GM12878 (cell line): ENCODE measurements around the gene DNAJC12. TPM values are rescaled to one million over a fixed set of nuclear protein-coding genes. Genes with fewer than 3 reads are reported as not detected.
A peak's percentile ranks its signal among the peaks of the same experiment; 100 is the strongest.

ENCODE experiments used
- BRCA1 ChIP-seq: IDR thresholded peaks from 2 replicates; pipeline ENCODE4 v1.6.1; 2011; ENCODE audit warnings: low read depth, low read length, improper control_type of control experiment
- CUX1 ChIP-seq: IDR thresholded peaks from 2 replicates; pipeline ENCODE4 v1.6.1; 2012; ENCODE audit warnings: improper control_type of control experiment, low read depth, low read length; ENCODE audit not compliant: insufficient replicate concordance
- EED ChIP-seq: sonication (generic); IDR thresholded peaks from 2 replicates; pipeline ENCODE4 v1.6.1; 2016; ENCODE audit warnings: antibody characterized with exemption, low read depth
- EP300 ChIP-seq, 2 experiments: fragments of 150-350 bp in 1 of 2; IDR thresholded peaks; 2 replicates each; pipeline ENCODE4 v1.6.1; 2011 to 2012; ENCODE audit warnings: low read depth in 2 of 2, low read length in 2 of 2, borderline replicate concordance in 1 of 2, improper control_type of control experiment in 1 of 2, inconsistent platforms in 1 of 2; ENCODE audit not compliant: control insufficient read depth in 1 of 2
- PAX8 ChIP-seq: fragments of 450-650 bp; IDR thresholded peaks from 2 replicates; pipeline ENCODE4 v1.6.1; 2017; ENCODE audit warnings: mild to moderate bottlenecking, moderate library complexity
- POLR2AphosphoS2 ChIP-seq: IDR thresholded peaks from 2 replicates; pipeline ENCODE4 v1.6.1; 2011; ENCODE audit warnings: low read depth, mild to moderate bottlenecking, low read length, improper control_type of control experiment, moderate library complexity
- POLR2AphosphoS5 ChIP-seq: IDR thresholded peaks from 2 replicates; pipeline ENCODE4 v1.6.1; 2011; ENCODE audit warnings: mild to moderate bottlenecking, low read length, inconsistent platforms
- POU2F2 ChIP-seq: IDR thresholded peaks from 3 replicates; pipeline ENCODE4 v1.6.1; 2011; ENCODE audit warnings: low read depth, mild to moderate bottlenecking, low read length, borderline replicate concordance
- RBBP5 ChIP-seq: fragments of 200-600 bp; sonication (generic); conservative IDR thresholded peaks from 2 replicates; pipeline ENCODE4 v1.6.1; 2016
- SIN3A ChIP-seq: IDR thresholded peaks from 2 replicates; pipeline ENCODE4 v1.6.1; 2012; ENCODE audit warnings: low read depth, low read length, improper control_type of control experiment
- SREBF1 ChIP-seq: IDR thresholded peaks from 2 replicates; pipeline ENCODE4 v1.6.1; 2012; ENCODE audit warnings: mild to moderate bottlenecking, low read length
- SREBF2 ChIP-seq: IDR thresholded peaks from 2 replicates; pipeline ENCODE4 v1.6.1; 2012; ENCODE audit warnings: mild to moderate bottlenecking, low read length
- TARDBP ChIP-seq: IDR thresholded peaks from 2 replicates; pipeline ENCODE4 v1.6.1; 2016; ENCODE audit warnings: borderline replicate concordance
- YY1 ChIP-seq: IDR thresholded peaks from 2 replicates; pipeline ENCODE4 v1.6.1; 2011; ENCODE audit warnings: low read depth, mild to moderate bottlenecking, low read length
- ZNF592 ChIP-seq: fragments of 450-650 bp; IDR thresholded peaks from 2 replicates; pipeline ENCODE4 v1.6.1; 2017; ENCODE audit warnings: mild to moderate bottlenecking, moderate library complexity
- ZZZ3 ChIP-seq: IDR thresholded peaks from 2 replicates; pipeline ENCODE4 v1.6.1; 2011; ENCODE audit warnings: low read depth; ENCODE audit not compliant: control insufficient read depth, insufficient read length
- polyA plus RNA-seq, 11 experiments: library from polyadenylated mRNA; depleted of rRNA in 4 of 11; unstranded in 6 of 11; stranded (reverse) in 5 of 11; fragments of >200 nt; fragmentation: Nextera tagmentation in 4 of 11; fragmentation: Illumina TruSeq in 1 of 11; extraction: Ambion mirVana in 4 of 11; extraction: Trizol in 1 of 11; gene quantifications; 1 replicate in 1 of 11; 2 replicates in 10 of 11; pipeline versions ENCODE4 v1.2.1 to v1.2.3, GENCODE V29; 2011 to 2016; ENCODE audit warnings: inconsistent platforms in 2 of 11, missing spikeins in 2 of 11, low read depth in 1 of 11
- total RNA-seq, 4 experiments: library from RNA; depleted of rRNA in 3 of 4; stranded (reverse); fragments of >200 nt in 3 of 4; fragmentation: Illumina TruSeq in 1 of 4; extraction: Trizol in 1 of 4; gene quantifications; 2 replicates each; pipeline versions ENCODE4 v1.2.1 to v1.2.3, GENCODE V29; 2013 to 2021
- TF ChIP-seq, protein P1 (sequence below): fragments of 450-650 bp; IDR thresholded peaks from 2 replicates; pipeline ENCODE4 v1.6.1; 2017; ENCODE audit warnings: mild to moderate bottlenecking
- TF ChIP-seq, protein P2 (sequence below): fragments of 450-650 bp; IDR thresholded peaks from 2 replicates; pipeline ENCODE4 v1.6.1; 2016; ENCODE audit warnings: mild to moderate bottlenecking

Gene DNAJC12
- total and polyA plus RNA-seq, 10 of the 15 experiments (the other 5 are each of a cell fraction or from before 2014, with no cell fraction given) = 1.1 to 4.5 (median 3.0) TPM

DNA sequence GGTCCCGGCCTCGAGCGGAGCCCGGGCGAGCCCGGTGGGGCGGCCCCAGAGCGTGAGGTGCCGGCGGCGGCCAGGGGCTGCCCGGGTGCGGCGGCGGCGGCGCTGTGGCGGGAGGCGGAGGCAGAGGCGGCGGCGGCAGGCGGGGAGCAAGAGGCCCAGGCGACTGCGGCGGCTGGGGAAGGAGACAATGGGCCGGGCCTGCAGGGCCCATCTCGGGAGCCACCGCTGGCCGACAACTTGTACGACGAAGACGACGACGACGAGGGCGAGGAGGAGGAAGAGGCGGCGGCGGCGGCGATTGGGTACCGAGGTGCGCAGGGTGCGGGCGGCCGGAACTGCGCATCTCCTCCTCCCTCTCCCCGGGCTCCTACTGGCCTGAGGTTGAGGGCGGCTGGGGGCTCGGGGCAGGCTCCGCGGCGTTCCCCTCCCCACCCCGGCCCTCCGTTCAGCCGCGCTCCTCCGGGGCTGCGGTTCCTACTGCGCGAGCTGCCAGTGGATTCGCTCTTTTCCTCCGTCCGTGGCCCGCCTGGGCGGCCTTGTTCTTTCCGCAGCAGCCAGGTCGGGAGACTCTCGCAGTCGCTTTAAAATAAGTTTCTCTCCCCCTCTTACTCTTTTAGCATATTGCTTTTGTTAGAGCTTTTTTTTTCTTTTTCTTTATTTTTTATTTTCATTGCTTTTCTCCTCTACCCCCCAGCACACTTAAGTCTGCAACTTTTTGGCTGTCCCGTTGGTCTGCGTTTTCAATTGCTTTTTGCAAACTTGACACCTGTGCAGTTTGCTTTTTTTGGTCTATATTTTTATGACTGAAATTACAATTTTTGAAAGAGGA, 47.1 kb upstream of the DNAJC12 start (continued):
- TF ChIP-seq, protein P1, sequence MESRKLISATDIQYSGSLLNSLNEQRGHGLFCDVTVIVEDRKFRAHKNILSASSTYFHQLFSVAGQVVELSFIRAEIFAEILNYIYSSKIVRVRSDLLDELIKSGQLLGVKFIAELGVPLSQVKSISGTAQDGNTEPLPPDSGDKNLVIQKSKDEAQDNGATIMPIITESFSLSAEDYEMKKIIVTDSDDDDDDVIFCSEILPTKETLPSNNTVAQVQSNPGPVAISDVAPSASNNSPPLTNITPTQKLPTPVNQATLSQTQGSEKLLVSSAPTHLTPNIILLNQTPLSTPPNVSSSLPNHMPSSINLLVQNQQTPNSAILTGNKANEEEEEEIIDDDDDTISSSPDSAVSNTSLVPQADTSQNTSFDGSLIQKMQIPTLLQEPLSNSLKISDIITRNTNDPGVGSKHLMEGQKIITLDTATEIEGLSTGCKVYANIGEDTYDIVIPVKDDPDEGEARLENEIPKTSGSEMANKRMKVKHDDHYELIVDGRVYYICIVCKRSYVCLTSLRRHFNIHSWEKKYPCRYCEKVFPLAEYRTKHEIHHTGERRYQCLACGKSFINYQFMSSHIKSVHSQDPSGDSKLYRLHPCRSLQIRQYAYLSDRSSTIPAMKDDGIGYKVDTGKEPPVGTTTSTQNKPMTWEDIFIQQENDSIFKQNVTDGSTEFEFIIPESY = no peak
- no peak; the same call in 1 of the 2 replicates for TF ChIP-seq TARDBP
- no peak for TF ChIP-seq ZZZ3
- TF ChIP-seq EP300 (IDR thresholded peaks at IDR 0.05; ENCODE audit: borderline replicate concordance in 1 of 2, control insufficient read depth in 1 of 2, low read depth in 2 of 2, low read length in 2 of 2) = no peak
- TF ChIP-seq RBBP5 = no peak
- TF ChIP-seq YY1 = no peak; the same call in 1 of the 2 replicates
- TF ChIP-seq PAX8 = no peak
- no peak for TF ChIP-seq SIN3A
- TF ChIP-seq EED = no peak
- TF ChIP-seq POLR2AphosphoS5 = peak; percentile 45; the same call in 1 of the 2 replicates
- no peak for TF ChIP-seq POU2F2
- TF ChIP-seq ZNF592 = no peak
- 0 out of 2 replicates have a peak, but pooled peaks have one; percentile 20 for TF ChIP-seq POLR2AphosphoS2
- no peak for TF ChIP-seq SREBF2
- no peak for TF ChIP-seq CUX1
- TF ChIP-seq SREBF1 = no peak
- no peak for TF ChIP-seq BRCA1
- TF ChIP-seq, protein P2, sequence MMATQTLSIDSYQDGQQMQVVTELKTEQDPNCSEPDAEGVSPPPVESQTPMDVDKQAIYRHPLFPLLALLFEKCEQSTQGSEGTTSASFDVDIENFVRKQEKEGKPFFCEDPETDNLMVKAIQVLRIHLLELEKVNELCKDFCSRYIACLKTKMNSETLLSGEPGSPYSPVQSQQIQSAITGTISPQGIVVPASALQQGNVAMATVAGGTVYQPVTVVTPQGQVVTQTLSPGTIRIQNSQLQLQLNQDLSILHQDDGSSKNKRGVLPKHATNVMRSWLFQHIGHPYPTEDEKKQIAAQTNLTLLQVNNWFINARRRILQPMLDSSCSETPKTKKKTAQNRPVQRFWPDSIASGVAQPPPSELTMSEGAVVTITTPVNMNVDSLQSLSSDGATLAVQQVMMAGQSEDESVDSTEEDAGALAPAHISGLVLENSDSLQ = no peak
